ENCODE data around the gene EPX.

Gene EPX

GRCh38 chr17:58224315-58224714 is 31.8 kb downstream of the EPX start:
- H3K27me3 ChIP-seq: peaks cover 3% of the 10 kb centered on the region
- no peak for DNase-seq
- H3K36me3 ChIP-seq: no peaks in the 10 kb centered on the region
- no peaks in the 10 kb centered on the region for H3K9me3 ChIP-seq
- no peaks in the 10 kb centered on the region for H3K4me1 ChIP-seq
- H3K4me3 ChIP-seq (ENCODE audit: low read depth, low read length): no peak overlapping the region
- no peak for TF ChIP-seq CTCF (IDR thresholded peaks at IDR 0.05; ENCODE audit: low read depth, low read length)

- Histone ChIP-seq H3K9me3 (no peaks in the 10 kb centered on the region), H3K27me3 (peaks cover 16% of the 10 kb centered on the region), H3K36me3 (no peaks in the 10 kb centered on the region), H3K4me3 (ENCODE audit: low read depth, low read length) (no peak overlapping the region), H3K4me1 (no peaks in the 10 kb centered on the region)
- no peak for DNase-seq
- no peak for TF ChIP-seq CTCF (IDR thresholded peaks at IDR 0.05; ENCODE audit: low read depth, low read length)
These were observed 35.2 kb downstream of the EPX start for GRCh38 chr17:58227733-58228132.

DNA sequence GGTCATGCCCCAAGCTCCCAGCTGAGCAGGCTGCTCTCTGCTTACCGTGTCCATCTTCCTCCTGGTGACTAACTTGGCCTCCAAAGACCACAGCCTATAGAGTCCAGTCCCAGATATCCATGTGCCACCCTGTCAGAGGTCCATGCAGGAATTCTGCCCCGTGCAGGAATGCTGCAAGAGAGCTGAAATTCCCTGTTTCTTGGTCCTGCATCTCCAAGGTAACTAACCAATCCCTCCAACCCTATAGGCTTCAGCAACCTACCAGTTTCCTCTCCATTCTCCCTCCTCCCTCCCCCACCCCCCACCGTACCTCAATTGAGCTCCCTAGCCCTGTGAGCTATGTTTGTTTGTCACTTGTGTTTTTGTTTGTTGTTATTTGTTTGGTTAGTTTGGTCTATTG is 36.2 kb downstream of the EPX start:
- Histone ChIP-seq H3K36me3 (no peaks in the 10 kb centered on the region), H3K27me3 (peaks cover 26% of the 10 kb centered on the region), H3K4me3 (ENCODE audit: low read depth, low read length) (no peak overlapping the region), H3K9me3 (no peaks in the 10 kb centered on the region), H3K4me1 (no peaks in the 10 kb centered on the region)
- no peak for DNase-seq
- no peak for TF ChIP-seq CTCF (IDR thresholded peaks at IDR 0.05; ENCODE audit: low read depth, low read length)

DNA sequence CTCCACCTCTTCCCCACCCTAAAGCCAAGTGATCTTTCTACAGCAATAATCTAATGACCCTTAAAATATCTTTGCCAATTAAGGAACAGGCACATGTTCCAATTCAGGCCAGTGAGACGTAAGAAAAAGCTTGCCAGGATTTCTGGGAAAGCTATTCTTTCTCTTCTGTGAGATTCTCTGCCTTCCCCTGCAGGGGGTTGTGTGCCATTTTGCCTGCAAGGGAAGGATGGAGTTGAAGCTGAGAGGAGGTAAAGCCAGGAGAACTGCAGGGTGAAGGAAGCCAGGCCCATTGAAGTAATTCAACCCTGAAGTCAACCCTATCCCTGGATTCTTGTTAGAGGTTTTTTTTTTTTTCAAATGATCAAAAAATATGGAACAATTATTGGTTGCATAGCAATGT is 36.9 kb downstream of the EPX start:
- TF ChIP-seq CTCF (IDR thresholded peaks at IDR 0.05; ENCODE audit: low read depth, low read length): no peak
- H3K27me3 ChIP-seq: peaks cover 29% of the 10 kb centered on the region
- DNase-seq: no peak
- H3K4me3 ChIP-seq (ENCODE audit: low read depth, low read length): no peak overlapping the region
- no peaks in the 10 kb centered on the region for H3K9me3 ChIP-seq
- no peaks in the 10 kb centered on the region for H3K4me1 ChIP-seq
- H3K36me3 ChIP-seq: no peaks in the 10 kb centered on the region; the same call in 1 of the 2 replicates

- H3K4me1 ChIP-seq: no peaks in the 10 kb centered on the region
- no peak overlapping the region for H3K4me3 ChIP-seq (ENCODE audit: low read depth, low read length)
- no peaks in the 10 kb centered on the region for H3K9me3 ChIP-seq
- TF ChIP-seq CTCF (IDR thresholded peaks at IDR 0.05; ENCODE audit: low read depth, low read length): no peak
- no peaks in the 10 kb centered on the region; the same call in 1 of the 2 replicates for H3K36me3 ChIP-seq
- no peak for DNase-seq
- H3K27me3 ChIP-seq: peaks cover 34% of the 10 kb centered on the region
These were observed 37.4 kb downstream of the EPX start for GRCh38 chr17:58229881-58230280.

DNA sequence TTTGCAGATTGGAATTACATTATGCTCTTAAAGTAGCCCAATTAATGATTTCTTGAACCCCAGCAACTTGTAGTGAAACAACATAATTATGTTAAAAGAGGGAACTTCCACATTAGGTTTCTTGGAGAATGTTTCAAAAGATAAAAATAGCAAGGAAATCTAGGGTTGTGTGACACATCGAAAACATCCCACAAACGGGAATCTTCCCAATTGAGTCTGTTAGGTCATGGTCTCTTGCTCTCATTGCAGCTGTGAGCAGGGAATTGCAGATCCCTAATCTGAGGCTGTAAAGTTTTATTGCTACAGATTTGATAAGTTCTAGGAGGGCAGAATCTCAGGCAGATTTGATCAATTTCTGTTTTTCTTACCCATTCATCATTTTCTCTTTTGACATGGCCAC is 39.1 kb downstream of the EPX start:
- TF ChIP-seq CTCF (IDR thresholded peaks at IDR 0.05; ENCODE audit: low read depth, low read length): no peak
- Histone ChIP-seq H3K4me1 (no peaks in the 10 kb centered on the region), H3K27me3 (peaks cover 52% of the 10 kb centered on the region), H3K4me3 (ENCODE audit: low read depth, low read length) (no peak overlapping the region), H3K36me3 (no peaks in the 10 kb centered on the region; the same call in 1 of the 2 replicates), H3K9me3 (no peaks in the 10 kb centered on the region)
- no peak for DNase-seq
